NAMALWA (cell line): Measurements from ENCODE around the gene DNAJA3.

ENCODE experiments used
- DNase-seq: peaks from one replicate; pipeline ENCODE4 v3.0.0-alpha.2; 2015; ENCODE audit warnings: low spot score

Gene DNAJA3

GRCh38 chr16:4407543-4408322, 17.9 kb upstream of the DNAJA3 start:
- DNase-seq, result no peak

- DNase-seq, result no peak
Measured at GRCh38 chr16:4408323-4408690, 17.4 kb upstream of the DNAJA3 start.

- DNase-seq, result no peak
Measured at GRCh38 chr16:4409081-4409932, 16.4 kb upstream of the DNAJA3 start.

- no peak for DNase-seq
Measured at GRCh38 chr16:4410335-4411075, 15.2 kb upstream of the DNAJA3 start.

GRCh38 chr16:4411684-4412083, 14.0 kb upstream of the DNAJA3 start:
- DNase-seq, result no peak

GRCh38 chr16:4412159-4412558, 13.5 kb upstream of the DNAJA3 start:
- DNase-seq, result no peak

GRCh38 chr16:4412854-4413253, 12.8 kb upstream of the DNAJA3 start:
- no peak for DNase-seq

- peak; percentile 49 for DNase-seq
Measured at GRCh38 chr16:4414187-4414917, 11.3 kb upstream of the DNAJA3 start.

GRCh38 chr16:4415538-4416199, 10.0 kb upstream of the DNAJA3 start:
- peak; percentile 75 for DNase-seq

GRCh38 chr16:4416200-4417032, 9.3 kb upstream of the DNAJA3 start, which contains the start of gene CORO7:
TSS of gene CORO7 (minus strand) at chr16:4416596. CDS start at chr16:4416518, 78 bp downstream.
- peak; percentile 96 for DNase-seq

- DNase-seq, result no peak
Measured at GRCh38 chr16:4419402-4419959, 6.2 kb upstream of the DNAJA3 start.

- DNase-seq, result no peak
Measured at GRCh38 chr16:4420505-4421105, 5.1 kb upstream of the DNAJA3 start.

- DNase-seq, result no peak
Measured at GRCh38 chr16:4426021-4426684, 485 bp downstream of the DNAJA3 start.

GRCh38 chr16:4426722-4427372, 1.2 kb downstream of the DNAJA3 start:
- DNase-seq, result no peak

- no peak for DNase-seq
Measured at GRCh38 chr16:4428500-4428899, 2.8 kb downstream of the DNAJA3 start.

GRCh38 chr16:4431023-4431422, 5.4 kb downstream of the DNAJA3 start:
- DNase-seq, result no peak

- DNase-seq, result no peak
Measured at GRCh38 chr16:4433228-4433627, 7.6 kb downstream of the DNAJA3 start.
